ENCODE results near the gene IVD.

IVD gene

DNA sequence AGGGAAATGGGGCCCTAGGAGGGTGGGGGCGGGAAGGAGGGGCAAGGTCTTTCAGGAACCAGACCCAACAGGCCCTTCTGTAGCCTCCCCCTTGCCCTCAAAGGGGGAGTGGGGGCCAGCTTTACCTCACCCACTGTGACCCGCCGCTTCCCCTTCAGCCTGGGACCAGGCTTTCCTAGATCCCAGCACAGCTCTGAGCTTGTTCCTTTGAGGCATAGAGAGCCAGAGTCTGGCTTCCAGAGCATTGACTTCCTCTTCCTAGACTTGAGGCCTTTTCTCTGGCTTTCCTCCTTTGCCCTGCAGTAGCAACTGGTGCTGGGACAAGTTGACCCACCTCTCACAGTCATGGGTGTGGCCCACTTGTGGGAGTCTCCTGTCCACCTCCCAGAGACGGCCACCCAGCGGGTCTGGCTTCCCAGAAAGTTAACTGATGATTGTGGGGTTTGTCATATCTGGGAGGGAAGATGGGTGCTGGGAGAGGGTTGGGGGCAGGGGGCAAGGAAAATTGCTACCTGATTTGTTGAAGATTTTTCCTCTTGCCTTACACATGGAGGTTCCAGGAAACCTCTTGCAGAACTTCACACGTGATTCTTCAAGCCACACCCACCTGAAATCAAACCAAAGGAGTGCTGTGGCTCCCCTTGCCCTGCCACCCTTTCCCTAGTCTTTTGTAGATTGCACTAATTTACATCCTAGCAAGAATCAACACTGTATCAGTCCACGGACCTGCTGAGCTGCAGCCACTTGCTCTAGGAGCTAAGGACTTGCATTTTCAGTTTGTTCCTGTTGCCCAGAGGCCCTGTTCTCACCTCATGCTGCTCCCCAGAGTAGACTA, 61.0 kb downstream of the IVD start:
- Mint-ChIP-seq H3K4me3 (no peak overlapping the region), H3K27ac (peak overlapping the region; percentile 41 to 65), H3K4me1 (ENCODE audit: low read depth in 2 of 2) (peaks cover 1 to 12% of the 10 kb centered on the region in 2 donors), H3K9me3 (no peaks in the 10 kb centered on the region), H3K27me3 (no peaks in the 10 kb centered on the region), H3K36me3 (ENCODE audit: insufficient read depth) (peaks cover 23% of the 10 kb centered on the region)
- ATAC-seq (replicated peaks), result no peak
- no peak for DNase-seq

- ATAC-seq (replicated peaks), result no peak
- no peaks in the 10 kb centered on the region for H3K27me3 Mint-ChIP-seq
- peaks cover 23% of the 10 kb centered on the region for H3K36me3 Mint-ChIP-seq (ENCODE audit: insufficient read depth)
- H3K9me3 Mint-ChIP-seq, result no peaks in the 10 kb centered on the region
- H3K27ac Mint-ChIP-seq, result peak overlapping the region; percentile 41 to 65
- peaks cover 6 to 18% of the 10 kb centered on the region in 2 donors for H3K4me1 Mint-ChIP-seq (ENCODE audit: low read depth in 2 of 2)
- DNase-seq, result no peak
- H3K4me3 Mint-ChIP-seq, result peak overlapping the region in 1 of 2 donors; percentile 15
Measured at GRCh38 chr15:40467261-40467615, 61.6 kb downstream of the IVD start.

DNA sequence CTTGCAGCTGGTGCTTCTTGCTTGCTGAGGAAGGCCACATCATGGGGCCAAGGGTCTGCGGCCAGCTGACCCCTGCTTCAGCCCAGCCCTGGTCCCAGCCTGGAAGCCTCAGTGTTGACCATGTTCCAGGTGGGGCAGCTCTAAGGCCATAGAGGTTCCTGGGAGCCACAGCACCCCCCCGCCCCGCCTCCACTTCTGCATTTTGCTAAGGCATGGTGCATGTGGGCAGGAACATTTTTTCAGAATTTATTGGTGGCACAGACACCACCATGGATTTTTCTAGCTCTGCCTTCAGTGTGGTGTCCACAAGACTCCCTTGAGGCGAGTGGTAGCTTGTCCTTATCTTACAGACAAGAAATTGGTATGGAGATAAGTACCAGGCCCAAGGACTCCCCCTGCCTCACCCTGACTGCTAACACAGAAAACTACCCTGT, 63.3 kb downstream of the IVD start:
- DNase-seq, result no peak
- Mint-ChIP-seq H3K9me3 (no peaks in the 10 kb centered on the region), H3K4me3 (no peak overlapping the region), H3K36me3 (ENCODE audit: insufficient read depth) (peaks cover 26% of the 10 kb centered on the region), H3K27me3 (no peaks in the 10 kb centered on the region), H3K27ac (peak overlapping the region in 1 of 2 donors; percentile 36), H3K4me1 (ENCODE audit: low read depth in 2 of 2) (peaks cover 12 to 20% of the 10 kb centered on the region in 2 donors)
- no peak for ATAC-seq (replicated peaks)

GRCh38 chr15:40469776-40470390, 64.3 kb downstream of the IVD start:
- H3K4me3 Mint-ChIP-seq, result peak overlapping the region; percentile 37 to 45
- peaks cover 12 to 20% of the 10 kb centered on the region in 2 donors for H3K4me1 Mint-ChIP-seq (ENCODE audit: low read depth in 2 of 2)
- peaks cover 19% of the 10 kb centered on the region for H3K36me3 Mint-ChIP-seq (ENCODE audit: insufficient read depth)
- H3K27me3 Mint-ChIP-seq, result no peaks in the 10 kb centered on the region
- H3K27ac Mint-ChIP-seq, result peak overlapping the region; percentile 36 to 77
- ATAC-seq (replicated peaks), result no peak
- H3K9me3 Mint-ChIP-seq, result no peaks in the 10 kb centered on the region
- no peak for DNase-seq

GRCh38 chr15:40470423-40471104, 65.0 kb downstream of the IVD start, which contains the start of gene CHST14:
CHST14 (plus strand) TSS chr15:40470984; CDS start chr15:40471214, 230 bp downstream.
- Mint-ChIP-seq H3K27ac (peak within 1 kb of the TSS; percentile 49 to 77), H3K9me3 (no peaks in the 10 kb centered on the region), H3K4me1 (ENCODE audit: low read depth in 2 of 2) (peaks cover 12 to 20% of the 10 kb centered on the region in 2 donors), H3K36me3 (ENCODE audit: insufficient read depth) (peaks cover 12% of the 10 kb centered on the region), H3K27me3 (no peaks in the 10 kb centered on the region), H3K4me3 (peak within 1 kb of the TSS; percentile 84 to 88)
- DNase-seq, result peak; percentile 30 to 46 (median 45)
- ATAC-seq (replicated peaks), result peak; percentile 83
